Inferior parietal cortex (tissue), 1 donor: ENCODE measurements around the gene SPATA9.
A peak's percentile ranks its signal among the peaks of the same experiment; 100 is the strongest.

Experiments
- DNase-seq: peaks from one replicate; pipeline ENCODE4 v3.0.0-alpha.2; 2016; ENCODE audit errors: extremely low spot score

Gene SPATA9

DNA sequence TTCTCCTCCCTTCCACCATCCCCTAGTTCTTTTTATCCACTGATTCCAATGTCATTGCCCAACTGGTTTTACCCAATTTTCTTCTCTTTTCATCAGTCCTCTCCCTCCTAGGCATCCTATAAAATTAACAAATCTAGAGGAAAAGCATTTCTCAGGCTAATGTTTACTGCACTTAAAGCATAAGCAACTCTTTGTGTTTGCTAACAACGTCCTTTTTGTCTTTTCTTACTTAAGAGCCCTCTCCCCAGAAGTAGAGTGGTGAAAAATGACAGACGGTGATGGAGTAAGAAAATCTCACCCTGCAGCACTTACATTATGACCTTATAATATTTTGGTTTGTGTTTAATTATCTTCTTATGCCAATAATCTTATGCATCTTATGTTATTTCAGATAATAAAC is 1.6 kb upstream of the SPATA9 start:
- DNase-seq, result no peak

DNA sequence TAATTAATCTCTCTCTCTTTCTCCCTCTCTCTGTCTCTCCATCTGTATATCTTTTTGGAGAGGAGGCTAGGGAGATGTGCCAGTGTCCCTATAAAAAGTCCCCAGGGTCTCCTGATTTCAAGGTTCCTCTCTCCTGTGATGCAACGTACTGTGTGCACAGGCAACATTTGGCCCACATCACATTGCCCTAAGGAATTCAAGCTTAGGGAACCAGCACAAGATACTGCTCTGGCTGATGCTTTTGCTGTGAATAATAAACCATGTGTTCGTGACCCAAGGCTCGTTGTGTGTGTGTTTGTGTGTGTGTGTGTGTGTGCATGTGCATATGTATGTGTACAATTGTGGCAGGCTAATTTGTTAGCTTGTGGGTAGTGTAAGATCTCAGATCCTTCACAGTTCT is 9.7 kb downstream of the SPATA9 start:
- DNase-seq, result no peak

DNA sequence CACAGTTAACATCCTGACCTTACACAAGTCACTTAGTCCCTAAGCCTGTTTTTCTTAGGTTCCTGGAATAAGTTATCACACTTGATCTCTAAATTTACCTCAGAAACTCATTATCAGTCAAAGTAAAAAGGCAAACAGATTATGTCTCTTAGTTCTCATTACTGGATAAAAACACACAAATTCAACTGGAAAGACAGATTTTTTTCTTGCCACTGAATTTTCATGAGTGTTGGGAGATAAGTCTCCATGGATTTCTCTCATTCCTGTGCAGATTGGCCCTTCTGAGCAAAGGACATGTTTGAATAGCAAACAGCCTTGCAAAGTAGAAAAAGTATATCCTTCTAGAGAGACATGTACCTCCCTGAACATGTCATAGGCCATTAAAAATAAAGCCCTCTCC is 10.2 kb downstream of the SPATA9 start:
- DNase-seq, result no peak

DNA sequence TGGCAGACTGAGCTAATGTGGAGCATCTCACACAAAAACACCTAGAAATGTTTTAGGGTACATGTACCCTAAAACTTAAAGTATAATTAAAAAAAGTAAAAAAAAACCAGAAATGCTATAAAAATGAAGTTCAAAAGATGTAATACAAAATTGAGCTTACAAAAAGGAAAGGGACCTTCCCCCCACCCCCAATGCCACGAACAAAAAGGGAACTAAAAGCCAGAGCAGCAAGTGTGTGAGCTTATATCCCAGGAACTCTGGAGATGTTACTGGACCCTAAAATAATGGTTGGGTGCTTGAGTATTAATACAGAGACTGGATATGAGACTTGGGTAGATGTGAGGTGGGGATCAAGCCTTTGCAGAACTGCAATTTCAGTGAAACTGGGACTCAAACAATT is 11.0 kb downstream of the SPATA9 start:
- DNase-seq, result no peak

DNA sequence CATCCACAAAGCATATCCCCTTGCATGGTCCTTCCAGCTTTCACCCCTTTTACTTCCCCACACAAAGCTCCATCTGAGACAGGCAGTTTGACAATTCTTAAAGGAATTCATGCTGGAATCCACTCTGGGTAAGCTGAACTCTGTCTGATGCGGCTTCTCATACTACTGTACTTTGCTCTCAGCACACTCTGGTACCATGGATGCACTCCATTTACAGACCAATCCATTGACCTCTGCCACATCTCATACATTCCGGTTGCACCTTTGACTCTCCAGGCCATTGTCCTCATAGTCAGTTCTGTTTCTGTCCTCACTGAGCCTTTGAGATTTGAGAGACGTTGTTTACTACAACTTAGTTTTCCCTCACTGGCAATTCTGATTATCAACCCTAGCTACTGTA is 12.2 kb downstream of the SPATA9 start:
- DNase-seq, result no peak

DNA sequence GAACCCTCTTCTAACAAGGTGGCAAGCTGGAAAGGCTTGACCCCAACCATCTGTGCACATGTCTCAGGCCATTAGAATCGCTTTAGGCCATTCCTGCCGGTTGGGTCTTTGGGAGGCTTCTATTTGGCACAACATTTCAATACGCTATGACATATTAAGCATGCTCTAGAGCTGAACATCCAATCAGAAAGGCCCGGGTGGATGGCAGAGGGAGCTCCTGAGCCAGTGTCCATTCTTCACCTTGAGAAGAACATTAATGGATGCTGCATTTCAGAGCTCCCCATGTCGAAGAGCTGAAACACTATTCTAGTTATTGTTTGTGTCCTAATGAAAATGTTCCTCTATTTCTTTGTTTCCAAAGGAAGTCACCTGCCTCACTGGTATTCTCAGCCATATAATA is 12.8 kb downstream of the SPATA9 start:
- DNase-seq, result no peak

DNA sequence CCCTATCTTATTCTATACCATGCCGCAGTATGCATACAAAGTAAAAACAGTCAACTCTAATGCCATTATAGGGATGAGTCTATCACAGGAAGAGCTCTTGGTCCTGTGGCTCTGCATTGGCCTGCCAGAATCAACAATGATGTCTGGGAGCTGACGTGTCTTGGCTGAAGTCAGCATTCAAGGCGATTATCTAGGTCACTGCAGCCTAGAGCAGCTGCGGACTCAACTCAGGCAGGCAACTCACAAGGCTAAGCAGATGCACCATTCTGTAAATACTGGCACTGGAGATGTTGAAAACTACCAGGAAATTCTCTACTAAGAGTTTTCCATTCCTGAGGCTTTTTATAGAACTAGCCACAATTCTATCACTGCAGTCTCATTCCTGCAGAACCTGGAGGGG is 13.3 kb downstream of the SPATA9 start:
- DNase-seq, result peak; percentile 62

DNA sequence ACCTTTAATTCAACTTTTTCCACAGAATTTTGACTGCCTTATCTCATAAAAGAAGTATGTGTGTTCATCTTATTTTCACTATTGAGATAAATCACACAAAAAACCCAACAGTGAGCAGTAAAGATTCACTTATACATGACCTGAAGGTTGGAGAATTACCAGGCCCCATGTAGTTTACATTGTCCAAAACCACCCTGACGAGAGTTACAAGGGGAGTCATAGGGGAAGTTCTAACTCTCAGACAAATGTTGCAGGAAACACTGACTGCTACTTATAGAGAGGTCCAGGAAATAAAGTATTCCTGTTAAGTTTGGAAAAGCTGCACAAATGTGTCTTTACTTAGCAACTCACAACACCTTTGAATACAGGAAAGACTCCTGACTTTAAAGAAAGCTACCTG is 14.1 kb downstream of the SPATA9 start:
- no peak for DNase-seq

DNA sequence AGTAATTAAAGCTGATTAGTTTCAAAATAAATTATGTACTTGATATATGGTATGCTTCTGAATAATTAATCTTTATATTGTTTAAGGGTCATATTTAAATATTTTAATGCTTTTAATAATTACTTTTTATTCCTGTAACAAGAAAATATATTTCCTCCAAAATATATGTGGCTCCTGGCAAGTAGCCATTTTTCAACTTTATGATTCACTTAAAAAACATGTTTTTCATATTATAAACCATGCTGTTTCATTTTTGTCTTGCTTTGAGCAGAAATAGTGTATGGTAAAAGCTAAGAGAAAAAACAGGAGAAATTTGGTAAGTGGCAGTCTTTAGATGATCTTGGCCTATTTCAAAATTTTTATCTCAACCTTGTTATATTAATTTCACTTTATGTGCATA is 14.6 kb downstream of the SPATA9 start:
- DNase-seq, result no peak

DNA sequence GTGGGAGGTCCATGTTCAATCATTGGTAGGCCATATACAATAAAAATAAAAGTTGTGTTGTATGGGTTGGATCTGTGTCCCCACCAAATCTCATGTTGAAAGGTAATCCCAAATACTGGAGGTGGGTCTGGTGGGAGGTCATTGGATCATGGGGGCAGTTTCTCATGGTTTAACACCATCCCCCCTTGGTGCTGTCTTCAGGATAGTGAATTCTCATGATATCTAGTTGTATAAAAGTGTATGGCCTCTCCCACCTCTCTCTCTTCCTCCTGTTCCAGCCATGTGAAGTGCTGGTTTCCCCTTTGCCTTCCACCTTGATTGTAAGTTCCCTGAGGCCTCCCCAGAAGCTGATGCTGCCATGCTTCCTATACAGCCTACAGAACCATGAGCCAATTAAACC is 15.1 kb downstream of the SPATA9 start:
- DNase-seq, result no peak

DNA sequence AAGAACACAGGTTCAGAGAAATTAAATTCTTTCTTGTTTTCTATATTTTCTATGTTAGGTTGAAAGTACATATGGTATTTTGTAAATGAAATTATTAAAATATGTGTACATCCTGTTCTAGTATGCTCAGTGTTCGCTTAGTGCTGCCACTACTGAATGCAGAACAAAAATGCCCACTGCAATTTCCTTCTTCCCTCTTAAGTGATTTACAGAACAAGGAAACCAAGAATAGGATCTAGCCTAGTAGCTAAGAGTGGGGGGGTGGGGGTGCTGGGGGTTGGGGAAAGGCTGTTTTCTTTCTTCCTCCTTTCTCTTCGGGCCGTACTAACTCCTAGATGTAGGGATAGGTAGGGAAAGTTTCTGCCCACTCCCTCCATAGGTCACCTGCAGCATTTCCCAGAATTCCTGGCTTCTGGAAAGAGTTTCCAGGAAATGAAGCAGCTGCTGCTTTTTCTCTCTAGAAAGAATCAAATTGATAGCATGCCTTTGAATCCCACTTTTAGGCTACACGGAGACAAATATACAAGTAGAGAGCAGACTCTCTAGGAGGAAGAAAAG is 15.7 kb downstream of the SPATA9 start:
- DNase-seq, result no peak

DNA sequence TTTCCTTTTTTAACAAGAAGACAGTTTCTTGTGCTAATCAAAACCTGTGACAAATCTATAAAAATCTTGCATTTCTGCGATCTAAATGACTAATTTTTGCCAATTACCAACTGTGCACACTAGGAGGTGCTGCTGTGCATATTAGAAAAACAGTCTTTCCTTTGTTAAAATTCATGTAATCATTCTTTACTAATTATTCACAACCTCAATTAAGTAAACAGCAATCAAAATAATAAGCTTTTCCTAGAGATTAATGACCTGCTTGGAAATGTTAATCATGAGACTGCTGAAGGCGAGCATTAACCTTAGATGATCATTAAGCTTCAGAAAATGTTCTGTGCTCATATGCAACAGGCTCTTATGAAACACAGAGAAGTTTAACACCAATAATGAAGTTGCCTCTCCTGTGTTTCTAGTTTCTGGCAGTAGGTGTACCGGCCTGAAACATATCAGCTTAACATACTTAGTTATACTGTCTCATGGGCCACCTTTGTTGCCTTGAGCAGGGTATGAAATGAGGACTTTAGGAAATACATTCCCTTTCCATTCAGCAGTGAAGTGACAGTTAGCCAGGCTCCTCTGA is 18.5 kb downstream of the SPATA9 start:
- peak; percentile 87 for DNase-seq

DNA sequence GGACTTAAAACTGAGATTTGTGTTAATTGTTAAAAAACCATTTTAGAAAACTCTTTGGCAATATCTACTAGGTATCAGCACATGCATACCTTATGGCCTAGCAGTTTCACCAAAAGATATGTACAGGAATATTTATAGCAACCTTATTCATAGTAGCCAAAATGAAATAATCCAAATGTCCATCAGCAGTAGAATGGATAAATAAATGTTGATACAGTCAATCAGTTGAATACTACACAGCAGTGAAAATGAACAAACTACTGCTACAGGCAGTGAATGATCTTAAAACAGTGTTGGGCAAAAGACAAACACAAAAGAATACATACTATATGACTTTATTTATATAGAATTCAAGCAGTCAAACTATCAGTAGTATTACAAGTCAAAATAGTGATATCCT is 19.8 kb downstream of the SPATA9 start:
- DNase-seq, result no peak

DNA sequence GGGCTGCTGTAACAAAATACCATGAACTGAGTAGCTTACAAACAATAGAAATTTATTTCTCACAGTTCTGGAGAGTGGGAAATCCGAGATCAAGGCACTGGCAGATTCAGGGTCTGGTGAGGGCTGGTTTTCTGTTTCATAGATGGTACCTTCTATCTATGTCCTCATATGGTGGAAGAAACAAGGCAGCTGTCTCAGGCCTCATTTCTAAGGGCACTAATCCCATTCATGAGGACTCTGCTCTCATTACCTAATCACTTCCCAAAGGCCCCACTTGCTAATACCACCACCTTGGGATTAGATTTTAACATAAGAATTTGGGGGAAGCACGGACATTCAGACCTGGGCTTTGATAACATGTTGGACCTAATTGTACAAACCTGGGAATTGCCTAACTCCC is 22.7 kb downstream of the SPATA9 start:
- no peak for DNase-seq

DNA sequence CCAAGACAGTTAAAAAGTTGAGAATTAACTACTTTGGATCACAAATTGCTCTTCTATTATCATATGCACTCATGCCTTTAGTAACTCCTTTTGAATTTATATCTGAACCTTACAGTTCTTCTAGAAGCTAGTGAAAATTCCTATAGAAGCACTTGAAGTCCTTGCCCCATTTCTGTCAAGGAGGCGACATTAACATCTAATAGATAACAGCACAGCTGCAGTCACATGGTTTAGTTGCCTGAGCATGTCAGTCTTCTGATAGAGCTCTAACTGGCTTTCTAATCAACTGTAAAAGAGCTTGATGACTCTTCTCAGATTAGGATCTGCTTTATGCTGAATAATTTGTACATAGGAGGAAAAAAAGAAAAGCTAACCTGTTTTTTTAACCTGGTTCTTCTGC is 27.2 kb downstream of the SPATA9 start:
- no peak for DNase-seq

DNA sequence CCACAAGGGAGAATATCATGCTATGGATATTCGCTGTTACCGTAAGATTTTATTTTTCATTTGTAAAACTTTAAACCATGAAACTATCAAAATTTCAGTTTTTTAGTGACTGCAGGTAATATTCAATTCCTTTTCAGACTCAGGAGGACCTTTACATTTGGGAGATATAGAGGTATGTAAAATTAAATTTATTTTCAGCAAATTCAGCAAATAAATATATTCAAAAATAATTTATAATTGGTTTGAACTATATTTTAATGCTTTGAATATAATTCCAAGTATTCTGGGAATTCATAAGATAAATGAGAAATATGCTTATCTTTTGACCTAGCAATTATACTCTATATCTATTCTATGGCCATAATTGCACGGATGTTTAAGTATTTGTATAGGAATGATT is 28.6 kb downstream of the SPATA9 start:
- DNase-seq, result no peak

DNA sequence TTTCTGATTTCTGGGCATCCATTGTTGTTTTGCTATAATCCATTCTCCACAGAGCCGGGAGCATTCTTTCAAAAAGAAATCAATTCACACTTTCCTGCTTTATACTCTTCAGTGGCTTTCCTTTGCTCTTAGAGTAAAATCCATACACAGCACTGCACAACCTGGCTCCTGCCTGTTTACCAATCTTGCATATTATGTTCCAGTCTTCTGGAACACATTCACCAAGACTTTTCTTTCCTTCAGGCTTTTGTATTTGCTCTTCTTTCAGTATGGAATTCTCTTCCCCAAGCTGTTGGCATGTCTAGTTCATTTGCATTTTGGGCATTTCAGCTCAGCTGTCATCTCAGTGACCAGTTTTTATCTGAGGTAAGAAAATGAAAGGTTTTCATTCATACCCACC is 29.9 kb downstream of the SPATA9 start:
- no peak for DNase-seq

DNA sequence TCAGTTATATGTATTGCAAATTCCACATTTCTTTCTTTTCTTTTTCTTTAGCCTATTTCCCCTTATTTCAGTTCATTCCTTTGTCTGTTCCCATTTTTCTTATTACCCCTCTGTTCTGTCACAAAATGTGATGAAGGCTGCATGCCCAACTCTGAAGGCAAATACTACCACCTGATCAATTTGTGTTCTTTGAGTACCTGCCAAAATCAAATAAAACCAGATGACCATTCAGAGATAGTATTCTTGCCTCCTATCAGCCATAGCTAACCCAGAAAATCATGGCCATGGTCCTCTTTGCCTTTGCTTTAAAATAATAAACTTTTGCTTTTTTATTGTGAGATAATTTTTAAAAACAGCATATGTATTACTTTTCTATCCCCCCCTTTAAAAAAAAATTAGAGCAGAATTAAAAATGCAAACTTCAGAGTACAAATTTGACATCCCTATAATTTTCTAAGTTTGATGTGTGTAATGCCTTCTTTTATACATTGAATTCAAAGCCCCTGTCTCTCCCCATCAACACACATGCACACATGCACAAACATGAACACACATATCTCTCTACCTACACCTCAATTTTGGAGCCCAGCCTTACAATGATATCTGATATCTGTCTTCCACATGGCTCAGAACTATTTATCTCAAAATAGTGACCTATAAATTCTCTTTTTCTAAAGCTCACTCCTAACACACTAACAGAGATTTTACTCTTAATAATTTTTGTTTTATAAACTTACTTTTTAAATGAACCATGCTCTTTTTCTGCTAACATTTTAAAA is 32.8 kb downstream of the SPATA9 start:
- DNase-seq, result no peak

DNA sequence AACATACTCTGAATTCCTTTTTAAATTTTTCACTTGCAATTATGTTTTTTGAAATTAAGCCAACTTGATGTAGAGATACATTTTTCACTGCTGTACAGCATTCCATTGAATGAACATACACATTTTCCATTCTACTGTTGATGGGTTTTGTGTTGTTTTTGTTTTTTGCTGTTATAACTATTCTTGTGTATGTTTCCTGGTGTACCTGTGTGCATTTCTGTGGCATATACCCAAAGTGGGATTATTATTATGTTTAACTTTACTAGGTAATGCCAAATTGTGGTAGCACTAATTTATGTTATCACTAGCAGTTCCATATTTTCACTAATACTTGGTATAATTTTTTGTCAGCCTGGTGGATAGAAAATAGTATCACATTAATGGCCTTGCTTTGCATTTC is 33.5 kb downstream of the SPATA9 start:
- DNase-seq, result no peak

DNA sequence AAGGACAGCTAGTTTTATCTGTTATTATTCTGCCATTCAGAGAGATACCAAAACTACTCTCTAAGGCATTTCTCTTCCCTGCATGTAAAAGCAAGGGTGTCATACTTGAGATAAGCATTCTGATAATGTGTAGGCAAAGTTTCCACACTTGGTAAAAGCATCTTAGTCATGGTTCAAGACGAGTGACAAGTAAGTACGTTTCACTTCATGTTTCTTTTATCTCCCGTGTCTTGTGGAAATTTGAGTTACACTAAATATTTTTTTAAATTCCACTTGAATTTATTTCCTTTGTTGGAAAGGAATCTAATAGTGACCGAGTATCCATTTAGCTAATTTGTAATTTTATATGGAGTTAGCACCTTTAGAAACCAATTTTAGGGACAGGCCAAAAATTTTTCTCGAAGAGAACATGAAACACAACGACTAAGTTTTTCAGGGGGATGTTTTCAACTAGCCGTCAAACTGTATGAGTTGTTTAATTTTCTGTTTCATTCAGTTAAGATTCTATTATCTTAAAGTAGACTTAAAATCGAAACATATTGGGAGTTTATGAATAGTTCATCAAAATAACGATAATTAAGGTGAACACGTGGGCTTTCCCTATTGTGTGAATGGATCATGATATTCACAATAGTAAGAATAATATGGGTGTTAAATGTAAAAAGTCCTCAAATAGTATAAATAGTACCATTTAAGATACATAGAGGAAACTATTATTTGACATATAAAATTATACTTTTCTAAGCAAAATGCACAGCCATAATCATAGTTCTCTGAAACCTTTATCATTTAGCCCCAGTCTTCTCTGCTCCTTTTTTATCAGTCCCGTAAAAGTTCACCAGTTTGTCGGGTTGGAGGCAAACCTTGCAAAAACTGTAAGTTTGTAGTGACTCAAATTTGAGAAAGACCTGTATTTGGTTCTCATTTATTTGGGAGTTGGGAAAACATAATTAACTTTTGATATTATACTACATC is 34.6 kb downstream of the SPATA9 start:
- no peak for DNase-seq

DNA sequence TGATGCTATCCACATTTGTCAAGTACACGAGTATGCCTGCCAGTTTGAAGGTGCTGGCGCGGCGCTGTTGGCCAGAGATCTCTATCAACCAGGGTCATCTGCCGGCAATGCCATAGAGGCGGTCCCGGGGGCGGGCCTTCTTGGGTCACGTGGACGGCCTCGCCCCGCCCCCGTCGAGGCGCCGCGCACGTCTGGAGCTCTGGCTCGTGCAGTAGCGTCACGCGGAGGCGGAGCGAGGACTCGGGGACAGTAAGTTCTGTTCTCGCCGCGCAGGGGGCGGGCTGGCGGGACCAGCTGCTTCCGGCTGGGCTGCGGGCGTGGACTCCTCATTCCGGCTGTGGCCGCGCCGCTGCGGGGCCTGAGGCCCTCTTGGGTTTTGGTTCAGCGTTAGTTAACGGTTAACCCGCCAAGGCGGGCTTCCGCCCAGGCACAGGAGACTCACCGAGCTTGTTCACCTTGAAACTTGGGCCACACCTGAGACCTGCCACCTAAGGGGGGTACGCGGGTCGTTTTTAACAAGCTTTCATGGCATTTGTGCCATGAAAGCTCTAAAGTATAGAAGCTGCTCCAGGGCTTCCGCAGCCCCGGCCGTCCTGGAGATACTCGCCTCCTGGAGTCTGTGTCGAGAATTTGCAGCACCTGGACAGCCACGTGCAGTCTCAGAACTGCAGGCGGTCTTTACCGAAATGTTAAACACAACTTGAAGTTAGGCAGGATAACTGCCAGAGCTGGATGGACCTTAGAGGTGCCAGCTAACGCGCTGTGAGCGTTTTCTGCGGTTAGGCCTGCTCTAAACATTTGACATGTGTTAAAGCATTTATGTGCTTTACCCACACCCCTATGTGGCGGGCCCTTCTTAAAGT is 36.0 kb downstream of the SPATA9 start, which contains the start of gene RFESD:
Gene RFESD (plus strand): TSS at position 209 of the 863 bp plus-strand sequence. CDS start 5,495 bp downstream, outside the sequence.
- DNase-seq, result peak; percentile 96
